Measurements from ENCODE around the gene MLX. TPM values are rescaled to one million over a fixed set of nuclear protein-coding genes. Genes with fewer than 3 reads are reported as not detected.

The MLX gene
- total and polyA plus RNA-seq, 12 donors = 34.2 to 95.0 (median 47.1) TPM

- peaks cover 0 to 11% of the 10 kb centered on the region in 2 donors for H3K36me3 ChIP-seq (replicated peaks in 1 of 2)
These were observed 6.7 kb upstream of the MLX start for GRCh38 chr17:42560246-42560645.

GRCh38 chr17:42561897-42562387 lies 5.0 kb upstream of the MLX start, which contains the start of gene COASY:
TSS of gene COASY (plus strand) at chr17:42562148. CDS start at chr17:42562623, 475 bp downstream.
- H3K4me1 ChIP-seq (replicated peaks in 1 of 2) = peaks cover 29 to 32% of the 10 kb centered on the region in 2 donors
- peak; percentile 95 to 99 (median 97) for DNase-seq
- intact Hi-C loops (cut with DNase I) = no loop called here
- 0% methylated on average over 3 to 26 of the region's 26 CpGs for WGBS, 4 donors
- H3K27me3 ChIP-seq = no peaks in the 10 kb centered on the region
- H3K9me3 ChIP-seq (replicated peaks in 1 of 3) = no peaks in the 10 kb centered on the region
- H3K27ac ChIP-seq = peak within 1 kb of the TSS; percentile 81 to 92 (median 87)
- H3K4me3 ChIP-seq = peak within 1 kb of the TSS; percentile 5 to 91 (median 65)
- peaks cover 0 to 21% of the 10 kb centered on the region in 2 donors for H3K36me3 ChIP-seq (replicated peaks in 1 of 2)
- TF ChIP-seq POLR2A (IDR thresholded peaks at IDR 0.05) (peak in 1 of 2 donors; percentile 75), CTCF (IDR thresholded peaks at IDR 0.05) (no peak)

More at GRCh38 chr17:42560246-42560645, 6.7 kb upstream of the MLX start:
- intact Hi-C loops (cut with DNase I) = no loop called here
- Histone ChIP-seq H3K4me1 (replicated peaks in 1 of 2) (peaks cover 29 to 30% of the 10 kb centered on the region in 2 donors), H3K9me3 (replicated peaks in 1 of 3) (no peaks in the 10 kb centered on the region), H3K27me3 (no peaks in the 10 kb centered on the region), H3K27ac (no peak overlapping the region), H3K4me3 (no peak overlapping the region)
- WGBS, 4 donors = 83 to 89% (median 86%) methylated on average over 3 of the region's 3 CpGs
- DNase-seq = no peak
- TF ChIP-seq CTCF (IDR thresholded peaks at IDR 0.05) (no peak), POLR2A (IDR thresholded peaks at IDR 0.05) (no peak)

GRCh38 chr17:42562388-42563142 lies 4.3 kb upstream of the MLX start:
- peak in 5 of 7 donors; percentile 43 to 61 (median 58) for DNase-seq
- H3K36me3 ChIP-seq (replicated peaks in 1 of 2) = peaks cover 0 to 21% of the 10 kb centered on the region in 2 donors
- peak overlapping the region; percentile 81 to 92 (median 87) for H3K27ac ChIP-seq
- H3K27me3 ChIP-seq = no peaks in the 10 kb centered on the region
- WGBS, 4 donors = 0 to 7% (median 4%) methylated on average over 12 to 48 of the region's 48 CpGs
- no peaks in the 10 kb centered on the region for H3K9me3 ChIP-seq (replicated peaks in 1 of 3)
- peaks cover 29 to 34% of the 10 kb centered on the region in 2 donors for H3K4me1 ChIP-seq (replicated peaks in 1 of 2)
- intact Hi-C loops (cut with DNase I) = no loop called here
- H3K4me3 ChIP-seq = peak overlapping the region; percentile 5 to 91 (median 65)
- TF ChIP-seq CTCF (IDR thresholded peaks at IDR 0.05) = no peak
- no peak for TF ChIP-seq POLR2A (IDR thresholded peaks at IDR 0.05)

- Histone ChIP-seq H3K36me3 (replicated peaks in 1 of 2) (peaks cover 0 to 21% of the 10 kb centered on the region in 2 donors), H3K27ac (peak overlapping the region; percentile 81 to 92 (median 87)), H3K4me3 (peak overlapping the region in 3 of 4 donors; percentile 19 to 91 (median 61)), H3K27me3 (no peaks in the 10 kb centered on the region), H3K4me1 (replicated peaks in 1 of 2) (peaks cover 35 to 40% of the 10 kb centered on the region in 2 donors), H3K9me3 (replicated peaks in 1 of 3) (no peaks in the 10 kb centered on the region)
- no peak for DNase-seq
- WGBS, 4 donors = 62 to 73% (median 68%) methylated on average over 12 to 14 of the region's 14 CpGs
- intact Hi-C loops (cut with DNase I) = no loop called here
- TF ChIP-seq POLR2A (IDR thresholded peaks at IDR 0.05) = no peak
- no peak for TF ChIP-seq CTCF (IDR thresholded peaks at IDR 0.05)
These were observed 3.8 kb upstream of the MLX start for GRCh38 chr17:42563143-42563509.
